Dermis microvascular lymphatic vessel endothelial cell (primary cell): Measurements from ENCODE around the gene ANKMY1. TPM values are rescaled to one million over a fixed set of nuclear protein-coding genes. Genes with fewer than 3 reads are reported as not detected.

ENCODE experiments used
- DNase-seq, 2 donors: peaks; one replicate each; pipeline versions ENCODE4 v3.0.0 to v3.0.0-alpha.2; 2010; ENCODE audit warnings: low read depth in 2 of 2
- total RNA-seq: library from RNA; depleted of rRNA; stranded (reverse); fragments of >200 nt; gene quantifications from 2 replicates; pipeline ENCODE4 v1.2.1, GENCODE V29; 2014

ANKMY1 gene
- total RNA-seq, 1 donor from 2014 or later = 3.2 TPM

DNA sequence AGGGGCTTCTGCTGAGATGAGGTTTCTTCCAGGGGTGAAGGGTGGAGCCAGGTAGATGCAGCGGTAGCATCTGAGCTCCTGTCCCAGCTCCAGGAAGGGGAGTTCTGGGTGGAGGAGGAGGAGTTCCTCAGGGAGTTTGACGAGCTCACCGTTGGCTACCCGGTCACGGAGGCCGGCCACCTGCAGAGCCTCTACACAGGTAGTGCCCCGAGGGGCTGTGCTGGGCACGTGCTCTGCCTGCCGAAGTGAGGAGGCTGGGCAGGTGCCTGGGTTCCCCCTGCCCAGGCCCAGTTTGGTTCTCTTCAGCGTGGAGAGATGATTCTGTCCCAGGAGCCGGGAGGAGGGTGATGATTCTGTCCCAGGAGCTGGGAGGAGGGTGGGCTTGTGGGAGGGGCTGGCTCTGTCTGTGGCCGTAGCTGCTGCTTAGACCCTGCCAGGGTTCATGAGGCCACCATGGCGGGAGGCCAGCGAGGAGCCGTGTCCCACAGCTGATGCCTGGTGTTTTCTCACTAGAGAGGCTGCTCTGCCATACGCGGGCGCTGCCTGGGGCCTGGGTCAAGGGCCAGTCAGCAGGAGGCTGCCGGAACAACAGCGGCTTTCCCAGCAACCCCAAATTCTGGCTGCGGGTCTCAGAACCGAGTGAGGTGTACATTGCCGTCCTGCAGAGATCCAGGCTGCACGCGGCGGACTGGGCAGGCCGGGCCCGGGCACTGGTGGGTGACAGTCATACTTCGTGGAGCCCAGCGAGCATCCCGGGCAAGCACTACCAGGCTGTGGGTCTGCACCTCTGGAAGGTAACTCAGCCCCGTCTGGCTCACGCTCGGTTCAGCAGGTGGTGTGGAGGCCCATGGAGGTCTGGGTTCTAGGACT, 37.0 kb upstream of the ANKMY1 start:
- no peak for DNase-seq

DNA sequence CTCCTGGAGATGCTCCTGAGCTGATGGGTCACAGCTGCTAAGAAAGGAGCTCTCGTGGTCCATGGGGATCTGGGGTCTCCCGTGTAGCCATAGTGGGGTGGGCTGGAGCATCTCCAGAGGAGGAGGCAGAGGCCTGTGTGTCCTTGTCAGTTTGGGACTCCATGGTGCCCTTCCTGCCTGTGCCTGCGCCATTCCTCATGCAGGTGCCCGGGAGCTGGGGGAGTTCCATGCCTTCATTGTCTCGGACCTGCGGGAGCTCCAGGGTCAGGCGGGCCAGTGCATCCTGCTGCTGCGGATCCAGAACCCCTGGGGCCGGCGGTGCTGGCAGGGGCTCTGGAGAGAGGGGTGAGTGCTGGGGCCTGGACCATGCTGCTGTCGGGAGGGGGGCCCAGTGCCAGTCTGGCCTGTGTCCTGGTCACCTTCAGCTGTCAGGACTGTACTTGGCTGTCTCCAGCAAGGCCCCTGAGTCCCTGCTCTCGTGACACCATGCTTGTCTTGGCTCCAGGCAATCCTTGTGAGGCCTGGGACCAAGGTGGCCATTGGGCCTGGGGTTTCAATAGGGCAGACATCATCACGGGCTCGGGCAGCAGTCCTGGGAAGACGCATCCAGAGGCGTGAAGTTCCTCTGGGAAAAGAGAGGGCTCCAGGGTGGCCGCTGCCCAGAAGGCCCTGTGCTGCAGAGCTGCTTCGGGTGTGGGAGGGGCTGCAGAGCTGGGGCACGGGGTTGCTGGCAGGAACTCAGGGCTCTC, 36.1 kb upstream of the ANKMY1 start:
- no peak for DNase-seq

DNA sequence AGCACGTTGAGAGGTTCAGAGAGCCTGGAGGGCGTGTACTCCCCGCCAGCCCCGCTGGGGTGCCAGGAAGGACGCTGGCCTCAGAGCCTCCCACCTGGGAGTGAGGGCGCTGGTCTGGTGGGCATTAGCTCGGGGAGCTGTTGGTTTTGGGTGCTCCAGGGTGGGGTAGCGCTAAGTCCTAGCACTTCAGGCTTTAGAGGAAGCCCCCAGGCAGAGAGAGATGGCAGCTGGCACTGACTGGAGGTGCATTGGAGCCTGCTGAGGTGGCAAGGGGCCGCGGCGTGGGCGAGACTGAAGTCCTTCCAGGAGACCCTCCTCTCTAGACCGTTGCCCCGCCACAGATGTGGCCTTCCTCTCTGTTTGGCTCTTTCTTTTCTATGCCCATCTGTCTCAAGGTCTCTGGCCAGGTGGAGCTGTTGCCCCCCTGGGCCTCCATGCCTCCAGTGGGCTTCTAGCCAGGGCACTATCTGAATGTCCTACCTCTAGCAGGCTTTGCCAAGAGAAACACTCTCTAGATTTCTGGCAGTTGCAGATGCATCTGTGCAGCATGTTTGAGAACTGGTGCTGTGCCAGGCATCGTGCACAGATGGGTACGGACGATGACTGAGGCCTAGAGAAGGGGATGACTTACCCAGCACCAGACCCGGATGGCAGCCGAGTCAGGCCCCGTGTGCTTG, 35.4 kb upstream of the ANKMY1 start:
- DNase-seq = no peak

DNA sequence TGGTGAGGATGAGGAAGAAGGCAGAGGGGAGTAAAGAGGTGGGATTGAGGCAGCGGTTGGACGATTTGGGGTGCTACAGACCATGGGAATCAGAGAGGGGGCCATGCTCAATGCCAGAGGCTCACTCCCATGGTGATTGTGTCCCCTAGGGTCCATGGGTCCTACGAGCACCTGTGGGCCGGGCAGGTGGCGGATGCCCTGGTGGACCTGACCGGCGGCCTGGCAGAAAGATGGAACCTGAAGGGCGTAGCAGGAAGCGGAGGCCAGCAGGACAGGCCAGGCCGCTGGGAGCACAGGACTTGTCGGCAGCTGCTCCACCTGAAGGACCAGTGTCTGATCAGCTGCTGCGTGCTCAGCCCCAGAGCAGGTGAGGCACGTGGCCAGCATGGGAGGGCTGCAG, 34.0 kb upstream of the ANKMY1 start:
- DNase-seq = no peak

GRCh38 chr2:240591226-240591625, 33.4 kb upstream of the ANKMY1 start:
- DNase-seq = no peak

- no peak for DNase-seq
Observed at GRCh38 chr2:240590681-240591111, 32.9 kb upstream of the ANKMY1 start.

DNA sequence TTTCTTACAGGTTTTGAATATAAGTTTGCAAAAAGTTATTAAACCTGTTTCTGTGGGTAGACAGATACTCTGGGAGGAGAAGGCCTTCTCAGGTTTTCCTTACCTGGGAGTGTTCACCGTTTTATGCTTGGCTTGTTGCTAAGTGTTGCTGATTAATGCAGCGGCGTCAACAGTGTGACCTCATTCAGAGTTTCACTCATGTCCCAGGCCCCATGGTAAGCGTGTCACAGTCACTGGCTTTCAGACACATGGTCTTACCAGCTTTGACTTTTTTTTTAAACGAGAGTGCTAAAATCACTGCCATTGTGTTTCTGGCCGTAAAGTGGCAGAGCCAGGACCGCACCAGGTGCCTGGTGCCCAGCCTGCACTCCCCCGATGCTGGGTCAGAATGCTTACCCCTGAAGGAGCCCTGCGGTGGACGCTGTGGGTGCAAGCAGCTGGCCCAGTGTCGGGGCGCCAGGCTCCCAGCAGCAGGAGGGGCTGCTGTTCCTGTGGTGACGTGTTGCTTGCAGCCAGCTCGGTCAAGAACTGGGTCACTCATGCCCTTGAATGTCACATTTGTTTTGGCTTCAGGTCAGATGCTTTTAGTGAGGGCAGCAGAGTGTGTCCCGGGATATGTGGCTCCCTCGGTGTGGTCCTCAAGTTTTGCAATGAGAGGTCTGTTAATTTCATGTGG, 32.2 kb upstream of the ANKMY1 start:
- no peak for DNase-seq

GRCh38 chr2:240589375-240589774, 31.6 kb upstream of the ANKMY1 start:
- no peak for DNase-seq

DNA sequence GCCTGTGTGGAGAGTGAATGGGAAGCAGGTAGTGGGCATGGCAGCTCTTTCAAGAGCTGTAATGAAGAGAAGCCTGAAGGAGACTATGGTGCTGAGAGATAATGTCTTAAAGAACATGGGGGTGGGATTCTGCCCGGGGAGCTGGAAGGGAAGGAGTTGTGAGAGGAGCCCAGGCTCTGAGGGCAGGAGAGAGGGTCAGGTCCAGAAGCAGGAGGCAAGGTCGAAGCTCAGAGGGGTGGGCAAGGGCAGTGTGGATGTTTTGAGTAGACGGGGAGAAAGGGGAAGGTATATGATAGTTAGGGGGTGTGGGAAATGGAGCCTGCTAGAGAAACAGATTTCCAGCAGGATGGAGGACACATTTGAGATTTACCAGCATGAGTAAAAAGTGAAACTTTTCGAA, 30.9 kb upstream of the ANKMY1 start:
- no peak for DNase-seq

GRCh38 chr2:240588006-240588655, 30.3 kb upstream of the ANKMY1 start:
- no peak for DNase-seq

- DNase-seq = peak in 1 of 2 donors; percentile 42
Observed at GRCh38 chr2:240586919-240587800, 29.4 kb upstream of the ANKMY1 start.

GRCh38 chr2:240586198-240586918, 28.6 kb upstream of the ANKMY1 start, which contains the start of gene CAPN10:
TSS of gene CAPN10 (plus strand) at chr2:240586734. CDS start at chr2:240586912, 178 bp downstream.
- peak; percentile 86 to 97 for DNase-seq

DNA sequence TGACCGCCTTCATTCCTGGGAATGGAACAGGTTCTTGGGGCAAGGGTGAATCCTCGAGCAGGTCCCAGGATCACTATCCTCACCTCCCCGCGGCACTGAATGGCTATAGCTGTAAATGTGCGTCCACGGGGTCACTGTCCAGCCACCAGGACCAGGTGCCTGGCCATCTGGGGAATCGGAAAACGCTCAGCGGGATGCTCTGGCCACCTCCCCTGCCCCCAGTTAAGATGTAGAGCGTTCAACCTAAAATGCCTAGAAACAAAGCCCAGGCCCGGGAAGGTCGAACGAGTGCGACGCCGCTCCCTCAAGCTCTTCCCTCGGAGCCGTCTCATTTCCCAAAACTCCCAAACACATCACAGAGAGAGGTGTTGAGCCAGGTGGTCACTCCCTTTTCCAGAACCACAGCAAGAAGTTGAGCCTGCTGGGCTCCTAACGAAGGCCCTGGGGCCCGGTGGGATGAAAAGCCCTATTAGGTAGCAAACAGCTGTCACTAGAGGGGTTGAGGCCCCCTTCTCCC, 28.0 kb upstream of the ANKMY1 start:
- no peak for DNase-seq

- DNase-seq = no peak
Observed at GRCh38 chr2:240585101-240585500, 27.3 kb upstream of the ANKMY1 start.

GRCh38 chr2:240584486-240585031, 26.8 kb upstream of the ANKMY1 start:
- DNase-seq = peak; percentile 56 to 81

- no peak for DNase-seq
Observed at GRCh38 chr2:240583774-240584173, 26.0 kb upstream of the ANKMY1 start.

DNA sequence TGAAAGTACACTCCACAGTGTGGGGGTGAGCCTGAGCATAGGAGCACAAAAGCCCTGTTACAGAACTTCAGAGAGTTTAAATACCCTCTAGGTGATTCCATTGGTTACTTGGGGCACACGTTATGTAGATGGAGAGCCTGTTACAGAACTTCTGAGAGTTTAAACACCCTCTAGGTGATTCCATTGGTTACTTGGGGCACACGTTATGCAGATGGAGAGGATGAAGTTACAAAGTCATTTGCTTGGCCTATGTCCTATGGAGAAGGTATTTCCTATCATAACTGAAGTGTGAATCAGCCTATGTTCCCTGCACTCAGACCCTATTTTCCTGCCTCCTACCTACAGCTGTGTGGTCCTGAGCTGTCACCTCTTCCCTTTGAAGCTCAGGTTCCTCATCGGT, 25.0 kb upstream of the ANKMY1 start:
- peak in 1 of 2 donors; percentile 14 for DNase-seq

GRCh38 chr2:240581811-240582210, 24.0 kb upstream of the ANKMY1 start:
- no peak for DNase-seq
